ENCODE results near the gene CROCC.

CROCC gene

GRCh38 chr1:16969651-16970050 lies 47.9 kb downstream of the CROCC start:
- DNase-seq: no peak

GRCh38 chr1:16970132-16970910 lies 48.6 kb downstream of the CROCC start:
- DNase-seq: no peak

GRCh38 chr1:16971341-16972188 lies 49.8 kb downstream of the CROCC start:
- DNase-seq: peak; percentile 17

- DNase-seq: no peak
These were observed 50.6 kb downstream of the CROCC start for GRCh38 chr1:16972189-16972895.

- no peak for DNase-seq
These were observed 51.5 kb downstream of the CROCC start for GRCh38 chr1:16973215-16973614.

- no peak for DNase-seq
These were observed 53.5 kb downstream of the CROCC start for GRCh38 chr1:16975211-16975610.

- no peak for DNase-seq
These were observed 54.1 kb downstream of the CROCC start for GRCh38 chr1:16975838-16976237.

- no peak for DNase-seq
These were observed 55.2 kb downstream of the CROCC start for GRCh38 chr1:16976966-16977365.

- DNase-seq: no peak
These were observed 55.6 kb downstream of the CROCC start for GRCh38 chr1:16977377-16977776.

- no peak for DNase-seq
These were observed 56.4 kb downstream of the CROCC start for GRCh38 chr1:16978139-16978538.

GRCh38 chr1:16978567-16979474 lies 57.1 kb downstream of the CROCC start:
- DNase-seq: no peak

GRCh38 chr1:16979475-16980327 lies 58.0 kb downstream of the CROCC start:
- no peak for DNase-seq

GRCh38 chr1:16980473-16981268 lies 58.9 kb downstream of the CROCC start, which contains the start of gene MFAP2:
TSS of gene MFAP2 (minus strand) at chr1:16980620. CDS start at chr1:16978273, 2,347 bp downstream.
- DNase-seq: no peak

GRCh38 chr1:16981269-16981849 lies 59.6 kb downstream of the CROCC start:
- DNase-seq: no peak

GRCh38 chr1:16982902-16983301 lies 61.2 kb downstream of the CROCC start:
- no peak for DNase-seq

GRCh38 chr1:16983649-16984048 lies 61.9 kb downstream of the CROCC start:
- no peak for DNase-seq

GRCh38 chr1:16984717-16985116 lies 63.0 kb downstream of the CROCC start:
- no peak for DNase-seq

- no peak for DNase-seq
These were observed 64.4 kb downstream of the CROCC start for GRCh38 chr1:16986113-16986512.

GRCh38 chr1:16986560-16986959 lies 64.8 kb downstream of the CROCC start:
- DNase-seq: no peak

GRCh38 chr1:16986962-16987361 lies 65.2 kb downstream of the CROCC start:
- no peak for DNase-seq

Measured in NCI-H2107 (cell line).